Stimulated activated CD4-positive, alpha-beta T cell treated with anti-CD3 and anti-CD28 coated beads, TNF-alpha, amount 100 ng/mL, for 24 hours (primary cell): ENCODE results near the gene GRIN2C.
"Not testable (repeated sequence)": the region's sequence is repeated elsewhere in the genome, so short reads cannot be mapped to it uniquely, and the experiment has no call there.

ENCODE experiments used
- DNase-seq, 3 experiments: peaks; one replicate each; pipeline ENCODE4 v3.0.0-alpha.2; 2020; ENCODE audit warnings: low read depth in 3 of 3

GRIN2C gene

GRCh38 chr17:74859459-74860228 lies at the start of gene GRIN2C:
Gene GRIN2C, minus strand, starts transcription at chr17:74859885. Its CDS starts 4,793 bp downstream, at chr17:74855092.
- peak in 1 of 3 experiments; percentile 24 for DNase-seq

GRCh38 chr17:74909097-74909496 lies 49.4 kb upstream of the GRIN2C start:
- not testable (repeated sequence) for DNase-seq

- DNase-seq = no peak
Observed at GRCh38 chr17:74907012-74907411, 47.3 kb upstream of the GRIN2C start.

GRCh38 chr17:74906214-74906793 lies 46.6 kb upstream of the GRIN2C start:
- not testable (repeated sequence) for DNase-seq

GRCh38 chr17:74904687-74905409 lies 45.2 kb upstream of the GRIN2C start:
- no peak for DNase-seq

- DNase-seq = no peak
Observed at GRCh38 chr17:74903671-74904070, 44.0 kb upstream of the GRIN2C start.

DNA sequence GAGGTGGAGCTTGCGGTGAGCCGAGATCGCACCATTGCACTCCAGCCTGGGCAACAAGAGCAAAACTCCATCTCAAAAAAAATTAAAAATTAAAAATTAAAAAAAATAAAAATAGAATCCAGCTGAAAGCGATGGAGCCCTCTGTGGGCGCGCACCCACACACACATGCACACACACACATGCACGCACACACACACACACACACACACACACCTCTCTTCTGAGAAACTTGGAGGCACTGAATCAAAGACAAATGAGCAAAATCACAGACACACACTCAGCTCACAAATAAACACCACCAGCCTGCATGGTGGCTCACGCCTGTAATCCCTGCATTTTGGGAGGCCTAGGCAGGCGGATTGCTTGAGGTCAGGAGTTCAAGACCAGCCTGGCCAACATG lies 43.3 kb upstream of the GRIN2C start:
- DNase-seq = no peak

DNA sequence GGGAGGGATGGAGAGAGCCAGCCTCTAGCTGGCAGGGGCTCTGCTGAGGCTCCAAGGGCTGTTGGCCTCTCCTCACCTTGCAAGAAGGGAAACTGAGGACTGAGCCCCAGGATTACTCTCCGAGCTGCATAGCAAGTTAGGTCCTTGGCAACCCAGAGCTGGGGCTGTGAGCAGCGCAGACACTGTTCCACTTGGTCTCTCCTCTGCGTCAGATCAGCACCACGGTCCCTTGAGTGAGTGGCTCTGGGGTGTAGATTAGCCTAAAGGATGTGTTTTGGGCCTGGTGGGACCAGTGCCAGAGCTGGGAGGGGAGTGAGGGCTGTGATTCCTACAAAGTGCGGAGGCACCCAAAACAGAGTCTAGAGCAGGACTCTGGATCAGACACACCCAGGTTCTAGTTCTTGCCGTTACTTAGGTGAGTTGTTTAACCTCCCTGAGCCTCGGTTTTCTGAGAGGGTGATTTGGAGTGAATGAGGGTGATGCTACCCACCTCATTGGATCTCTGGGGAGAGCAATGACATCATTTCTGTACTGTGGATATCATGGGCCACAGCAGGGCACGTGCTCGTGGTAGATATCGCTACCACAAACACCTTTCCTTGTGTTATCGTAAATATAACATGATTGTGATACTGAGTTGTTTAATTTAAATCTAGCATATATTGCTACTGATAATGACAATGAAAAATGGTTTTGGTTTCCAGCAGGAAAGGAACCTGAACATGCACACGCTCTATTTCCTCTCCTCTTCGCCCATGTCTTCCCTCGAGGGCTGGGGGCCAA lies 41.9 kb upstream of the GRIN2C start:
- no peak for DNase-seq

GRCh38 chr17:74900208-74900607 lies 40.5 kb upstream of the GRIN2C start:
- no peak for DNase-seq

GRCh38 chr17:74898376-74898946 lies 38.8 kb upstream of the GRIN2C start:
- no peak for DNase-seq

DNA sequence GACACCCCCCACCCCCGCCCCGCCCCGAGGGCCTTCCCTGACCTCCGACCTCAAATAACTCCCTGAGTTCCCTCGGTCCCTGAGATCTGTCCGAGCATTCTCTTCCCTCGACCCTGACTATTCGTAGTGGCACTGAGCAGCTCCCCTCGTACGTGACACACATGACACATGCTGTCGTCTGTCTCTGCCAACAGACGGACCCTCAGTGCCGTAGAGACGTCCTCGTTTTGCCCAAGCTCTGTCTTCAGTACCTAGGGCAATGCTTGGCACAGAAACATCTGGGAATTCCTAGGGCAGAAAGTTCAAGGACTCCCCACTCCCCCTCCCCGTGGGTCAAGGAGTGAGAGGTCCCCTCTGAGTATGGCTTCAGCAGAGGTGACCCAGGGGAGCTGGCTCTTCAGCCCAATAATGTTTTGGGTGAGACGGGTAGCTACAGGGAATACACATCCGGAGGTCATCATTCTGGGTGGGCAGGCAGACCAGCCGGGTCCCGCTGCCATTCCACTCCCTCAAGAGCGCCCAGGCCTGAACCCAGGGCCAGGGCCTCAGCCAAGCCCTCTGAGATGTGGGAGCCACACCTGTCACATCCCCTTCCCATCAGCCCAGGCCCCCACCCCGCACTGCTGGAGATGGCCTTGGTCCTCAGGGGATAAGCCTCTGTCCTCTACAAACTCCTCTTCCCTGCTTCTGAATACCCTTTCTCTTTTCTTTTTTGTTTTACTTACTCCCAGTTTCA lies 34.4 kb upstream of the GRIN2C start:
- DNase-seq = no peak

DNA sequence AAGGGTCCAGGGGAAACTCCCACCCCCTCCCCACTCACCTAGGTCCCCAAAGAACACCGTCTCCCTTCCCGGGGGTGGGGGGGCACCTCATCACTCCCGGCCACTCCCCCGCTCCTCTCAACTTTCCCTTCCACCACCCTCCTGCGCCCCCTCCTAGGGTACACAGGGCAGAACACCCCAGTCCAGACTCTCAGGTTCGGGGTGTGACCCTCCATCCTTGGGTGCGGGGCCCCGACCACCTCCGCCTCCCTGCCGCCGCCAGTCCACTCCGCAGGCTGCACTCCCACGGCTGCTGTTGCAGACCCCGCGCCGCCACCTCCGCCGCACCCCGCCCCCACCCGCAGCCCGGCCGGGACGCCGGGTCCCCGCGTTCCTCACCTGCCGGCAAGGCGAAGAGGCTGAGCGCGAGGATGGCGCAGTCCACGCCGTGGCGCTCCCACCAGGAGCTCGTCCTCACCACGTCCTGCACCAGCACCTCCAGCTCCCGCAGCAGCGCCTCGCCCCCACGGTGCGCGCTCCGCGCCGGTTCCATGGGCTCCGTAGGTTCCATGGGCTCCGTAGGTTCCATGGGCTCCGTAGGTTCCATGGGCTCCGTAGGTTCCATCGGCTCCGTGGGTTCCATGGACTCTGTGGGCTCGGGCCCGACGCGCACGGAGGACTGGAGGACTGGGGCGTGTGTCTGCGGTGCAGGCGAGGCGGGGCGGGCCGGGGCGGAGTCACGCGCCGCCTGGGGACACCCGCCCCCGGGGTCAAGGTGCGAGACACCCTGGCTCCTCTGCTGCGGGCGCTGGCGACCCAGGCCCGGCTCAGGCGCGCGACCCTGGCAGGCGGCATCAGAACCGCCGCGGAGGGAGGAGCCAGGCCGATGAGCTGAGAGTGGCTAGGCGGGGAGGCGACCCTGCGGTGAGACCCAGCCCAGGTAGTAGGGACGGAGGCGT lies 33.6 kb upstream of the GRIN2C start, which contains the start of gene FADS6:
TSS of gene FADS6 (minus strand) at position 660 of the 938 bp plus-strand sequence. CDS start at position 622, 38 bp downstream.
- peak in 1 of 3 experiments; percentile 12 for DNase-seq

DNA sequence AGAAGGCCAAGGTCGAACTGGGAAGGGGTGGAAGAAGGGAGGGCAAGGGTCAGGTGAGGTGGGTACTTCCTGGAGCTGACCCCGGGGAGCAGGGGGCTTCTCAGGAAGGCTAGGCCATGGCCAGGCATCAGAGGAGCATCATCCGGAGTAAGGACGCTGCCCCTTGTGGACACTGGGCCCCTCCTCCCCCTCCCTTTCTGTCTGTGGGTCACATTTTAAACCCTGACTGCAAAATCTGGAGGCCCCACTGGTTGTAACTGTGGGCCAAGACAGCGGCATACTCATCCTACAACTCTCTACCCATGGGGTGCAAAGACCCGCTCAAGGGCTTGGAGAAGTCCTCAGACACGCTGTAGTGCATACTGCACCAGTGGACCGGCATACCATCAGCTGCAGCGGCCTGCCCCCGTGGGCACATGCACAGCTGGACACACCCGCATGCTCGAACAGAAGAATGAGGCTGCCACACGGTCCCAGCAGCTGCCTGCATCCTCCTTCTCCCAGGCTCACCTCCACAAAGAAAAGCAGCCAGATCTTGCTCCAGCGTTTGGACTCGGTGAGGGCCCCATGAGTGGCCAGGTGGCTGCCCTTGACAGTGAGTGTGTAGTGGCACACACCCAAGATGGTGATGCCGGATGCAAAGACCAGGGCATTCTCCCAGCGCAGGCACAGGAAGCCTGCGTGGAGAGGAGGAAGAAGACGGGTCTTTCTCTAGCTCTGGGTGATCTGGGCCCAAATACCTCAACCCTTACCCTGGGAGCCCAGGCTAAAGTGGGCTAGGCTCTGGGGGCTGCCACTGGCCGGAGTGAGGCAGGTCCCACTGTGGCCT lies 32.5 kb upstream of the GRIN2C start:
- no peak for DNase-seq

DNA sequence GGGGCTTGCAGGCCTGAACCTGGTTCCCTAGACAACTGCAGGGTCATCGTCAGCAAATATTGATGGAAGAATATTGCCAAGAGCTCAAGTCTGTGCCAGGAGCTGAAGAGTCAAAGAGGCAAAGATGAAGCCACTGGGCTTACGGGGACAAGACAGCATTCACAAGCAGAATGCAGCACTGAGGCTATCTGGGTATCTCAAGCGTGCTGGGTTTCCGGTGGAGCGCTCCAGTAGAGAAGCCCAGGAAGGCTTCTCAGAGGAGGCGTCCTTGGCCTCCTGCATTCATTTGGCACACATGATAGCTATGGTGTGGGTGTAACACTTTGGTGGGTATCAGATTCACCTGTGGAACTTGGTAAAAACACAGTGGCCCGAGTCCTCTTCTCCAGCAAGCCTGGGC lies 30.9 kb upstream of the GRIN2C start:
- DNase-seq = no peak

GRCh38 chr17:74888469-74888868 lies 28.8 kb upstream of the GRIN2C start:
- DNase-seq = no peak

GRCh38 chr17:74883241-74883745 lies 23.6 kb upstream of the GRIN2C start:
- no peak for DNase-seq

- no peak for DNase-seq
Observed at GRCh38 chr17:74882517-74883240, 23.0 kb upstream of the GRIN2C start.

DNA sequence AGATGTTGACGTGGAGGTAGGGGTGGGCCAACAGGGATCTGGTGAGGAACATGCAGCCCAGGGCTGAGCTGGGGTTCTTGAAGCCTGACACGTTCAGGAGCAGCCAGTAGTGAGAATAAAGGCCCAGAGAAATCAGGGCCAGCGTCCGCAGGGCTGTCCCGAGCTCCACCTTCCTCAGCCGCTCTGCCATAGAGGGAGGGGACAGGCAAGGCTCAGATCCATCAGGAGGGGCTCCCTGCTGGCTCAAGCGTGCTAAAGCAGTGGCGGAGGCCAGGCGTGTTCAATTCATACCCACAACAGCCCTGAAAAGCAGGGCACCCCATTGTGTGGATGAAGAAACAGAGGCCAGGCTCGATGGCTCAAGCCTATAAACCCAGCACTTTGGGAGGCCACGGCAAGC lies 21.4 kb upstream of the GRIN2C start:
- DNase-seq = no peak
